H1 (cell line): ENCODE results near the gene PTPN13. TPM values are rescaled to one million over a fixed set of nuclear protein-coding genes. Genes with fewer than 3 reads are reported as not detected.

Source experiments
- CTCF ChIP-seq, 3 experiments: IDR thresholded peaks; 1 replicate in 2 of 3; 2 replicates in 1 of 3; pipeline versions ENCODE4 v1.5.1 to v1.6.1; 2011; ENCODE audit warnings: low read length in 3 of 3, mild to moderate bottlenecking in 3 of 3, inconsistent platforms in 2 of 3, low read depth in 1 of 3, moderate library complexity in 1 of 3; ENCODE audit not compliant: insufficient read depth in 1 of 3; ENCODE audit errors: control extremely low read depth in 1 of 3
- polyA plus RNA-seq, 7 experiments: library from polyadenylated mRNA; depleted of rRNA in 3 of 7; stranded (reverse) in 5 of 7; unstranded in 2 of 7; fragments of >200 nt in 5 of 7; fragments of 200-250 nt in 2 of 7; gene quantifications; 1 replicate in 5 of 7; 2 replicates in 1 of 7; 4 replicates in 1 of 7; pipeline versions ENCODE4 v1.2.1 to v1.2.3, GENCODE V29; 2011 to 2013; ENCODE audit warnings: missing spikeins in 2 of 7, mixed read lengths in 2 of 7
- total RNA-seq: library from RNA; stranded (reverse); fragmentation: NEBNext Ultra II Directional; extraction: Animal tissue kit (Norgen Biotek cat#: 25700); gene quantifications from 2 replicates; pipeline ENCODE4 v1.2.1, GENCODE V29; 2021
- TF ChIP-seq, protein P1 (sequence below): IDR thresholded peaks from 2 replicates; pipeline ENCODE4 v1.6.1; 2011; ENCODE audit warnings: low read length, improper control_type of control experiment

The PTPN13 gene
- total and polyA plus RNA-seq, 2 of the 8 experiments (the other 6 are each of a cell fraction or from before 2014, with no cell fraction given), result 12.7 to 57.9 TPM

- no peak for TF ChIP-seq CTCF (IDR thresholded peaks at IDR 0.05; ENCODE audit: control extremely low read depth in 1 of 3, insufficient read depth in 1 of 3, low read depth in 1 of 3, low read length in 3 of 3)
- TF ChIP-seq, protein P1, sequence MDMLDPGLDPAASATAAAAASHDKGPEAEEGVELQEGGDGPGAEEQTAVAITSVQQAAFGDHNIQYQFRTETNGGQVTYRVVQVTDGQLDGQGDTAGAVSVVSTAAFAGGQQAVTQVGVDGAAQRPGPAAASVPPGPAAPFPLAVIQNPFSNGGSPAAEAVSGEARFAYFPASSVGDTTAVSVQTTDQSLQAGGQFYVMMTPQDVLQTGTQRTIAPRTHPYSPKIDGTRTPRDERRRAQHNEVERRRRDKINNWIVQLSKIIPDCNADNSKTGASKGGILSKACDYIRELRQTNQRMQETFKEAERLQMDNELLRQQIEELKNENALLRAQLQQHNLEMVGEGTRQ, result no peak
Measured at GRCh38 chr4:86845593-86845992, 251.5 kb downstream of the PTPN13 start (continued).
